Activated CD8-positive, alpha-beta memory T cell treated with anti-CD3 and anti-CD28 coated beads for 36 hours (primary cell): ENCODE data around the gene TSPAN9. TPM values are rescaled to one million over a fixed set of nuclear protein-coding genes. Genes with fewer than 3 reads are reported as not detected.

Experiments used
- CTCF ChIA-PET: fragments of 350-600 bp; sonication (Branson Sonifier 250); formaldehyde crosslinking; loops from one replicate; lab custom pipeline; 2021; ENCODE audit warnings: antibody characterized with exemption; lab: Charles Lee
- POLR2A ChIA-PET: fragments of 350-600 bp; sonication (Branson Sonifier 250); formaldehyde crosslinking; loops from one replicate; lab custom pipeline; 2021; ENCODE audit warnings: antibody characterized with exemption; lab: Charles Lee
- total RNA-seq, 2 experiments: library from RNA; stranded (reverse); gene quantifications; one replicate each; pipeline ENCODE4 v1.2.3, GENCODE V29; 2021

Gene TSPAN9
- under 1 TPM; 0.29 to 0.40 TPM for total RNA-seq

- POLR2A ChIA-PET = no interaction called here
- CTCF ChIA-PET = interaction anchor here (0.6 to 2.0 kb wide), 3 partner anchors 17 to 223 kb away, joined by 3 to 8 read pairs (median 5); no protein-coding TSS in a partner anchor
Measured at GRCh38 chr12:3076730-3077571, at the start of gene TSPAN9. TSS of gene TSPAN9 (plus strand) at chr12:3077379. CDS start at chr12:3201194, 123,815 bp downstream.

GRCh38 chr12:3028108-3028507, 49.1 kb upstream of the TSPAN9 start:
- ChIA-PET CTCF (no interaction called here), POLR2A (no interaction called here)

GRCh38 chr12:3030821-3031429, 46.3 kb upstream of the TSPAN9 start:
- ChIA-PET POLR2A (no interaction called here), CTCF (no interaction called here)

- POLR2A ChIA-PET = no interaction called here
- CTCF ChIA-PET = no interaction called here
Measured at GRCh38 chr12:3032161-3032560, 45.0 kb upstream of the TSPAN9 start.

GRCh38 chr12:3032770-3033538, 44.2 kb upstream of the TSPAN9 start:
- CTCF ChIA-PET = interaction anchor here (0.5 to 1.6 kb wide), 2 partner anchors 90 to 216 kb away, joined by 3 read pairs; no protein-coding TSS in a partner anchor
- POLR2A ChIA-PET = no interaction called here

- ChIA-PET POLR2A (no interaction called here), CTCF (interaction anchor here (0.6 to 1.6 kb wide), 2 partner anchors 61 to 216 kb away, joined by 3 read pairs; no protein-coding TSS in a partner anchor)
Measured at GRCh38 chr12:3033539-3033867, 43.7 kb upstream of the TSPAN9 start.

GRCh38 chr12:3034067-3034750, 43.0 kb upstream of the TSPAN9 start:
- CTCF ChIA-PET = interaction anchor here (0.6 to 1.6 kb wide), 3 partner anchors 62 to 217 kb away, joined by 3 read pairs; no protein-coding TSS in a partner anchor

GRCh38 chr12:3035171-3035570, 42.0 kb upstream of the TSPAN9 start:
- POLR2A ChIA-PET = no interaction called here
- CTCF ChIA-PET = interaction anchor here (1.2 kb wide), 1 partner anchor 201 kb away, joined by 3 read pairs; no protein-coding TSS in a partner anchor

More at GRCh38 chr12:3034067-3034750, 43.0 kb upstream of the TSPAN9 start:
- POLR2A ChIA-PET = no interaction called here

GRCh38 chr12:3035815-3036702, 41.1 kb upstream of the TSPAN9 start:
- ChIA-PET CTCF (no interaction called here), POLR2A (no interaction called here)

GRCh38 chr12:3036901-3037600, 40.1 kb upstream of the TSPAN9 start:
- ChIA-PET POLR2A (no interaction called here), CTCF (no interaction called here)

- ChIA-PET CTCF (no interaction called here), POLR2A (no interaction called here)
Measured at GRCh38 chr12:3038166-3038565, 39.0 kb upstream of the TSPAN9 start.

- CTCF ChIA-PET = no interaction called here
- POLR2A ChIA-PET = no interaction called here
Measured at GRCh38 chr12:3038926-3039510, 38.2 kb upstream of the TSPAN9 start.

GRCh38 chr12:3040026-3040656, 37.0 kb upstream of the TSPAN9 start:
- CTCF ChIA-PET = interaction anchor here (0.6 kb wide), 1 partner anchor 118 kb away, joined by 3 read pairs; no protein-coding TSS in a partner anchor
- POLR2A ChIA-PET = no interaction called here

- ChIA-PET POLR2A (no interaction called here), CTCF (interaction anchor here (0.6 to 1.0 kb wide), 2 partner anchors 25 to 117 kb away, joined by 3 read pairs; no protein-coding TSS in a partner anchor)
Measured at GRCh38 chr12:3040663-3041544, 36.3 kb upstream of the TSPAN9 start.

- ChIA-PET POLR2A (no interaction called here), CTCF (interaction anchor here (0.8 to 1.1 kb wide), 4 partner anchors 26 to 196 kb away, joined by 3 to 6 read pairs (median 3); no protein-coding TSS in a partner anchor)
Measured at GRCh38 chr12:3041558-3042164, 35.5 kb upstream of the TSPAN9 start.
